ENCODE measurements around the gene MATN1. TPM values are rescaled to one million over a fixed set of nuclear protein-coding genes. Genes with fewer than 3 reads are reported as not detected.

The MATN1 gene
- total RNA-seq, 2 donors from 2014 or later: 2.1 to 3.7 TPM

DNA sequence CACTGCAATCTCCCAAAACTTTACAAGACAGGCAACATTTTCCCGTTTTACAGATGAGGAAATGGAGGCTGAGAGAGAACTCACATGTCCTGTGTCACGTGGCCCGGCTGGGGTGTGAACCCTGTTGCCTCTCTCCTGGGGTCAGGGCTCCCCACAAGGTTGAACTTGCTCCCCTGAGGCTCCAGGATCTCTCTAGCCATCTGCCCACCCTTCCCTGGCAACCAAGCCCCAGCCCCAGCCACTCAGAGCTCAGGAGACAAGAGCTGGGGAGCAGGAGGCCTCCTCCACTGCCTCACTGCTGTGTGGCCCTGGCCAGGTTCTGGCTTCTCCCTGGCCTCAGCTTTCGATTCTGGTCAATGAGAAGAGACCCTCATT is 22.4 kb upstream of the MATN1 start:
- peaks cover 91% of the 10 kb centered on the region for H3K4me1 Mint-ChIP-seq
- no peak for DNase-seq
- H3K9me3 ChIP-seq (ENCODE audit: control insufficient read depth, low read length, poor library complexity, severe bottlenecking): no peaks in the 10 kb centered on the region
- peaks cover 17% of the 10 kb centered on the region for H3K36me3 Mint-ChIP-seq (ENCODE audit: low read depth)
- peak overlapping the region; percentile 100 for H3K4me3 Mint-ChIP-seq
- no peaks in the 10 kb centered on the region for H3K27me3 Mint-ChIP-seq
- ATAC-seq: no peak
- H3K27ac Mint-ChIP-seq: peak overlapping the region; percentile 100

DNA sequence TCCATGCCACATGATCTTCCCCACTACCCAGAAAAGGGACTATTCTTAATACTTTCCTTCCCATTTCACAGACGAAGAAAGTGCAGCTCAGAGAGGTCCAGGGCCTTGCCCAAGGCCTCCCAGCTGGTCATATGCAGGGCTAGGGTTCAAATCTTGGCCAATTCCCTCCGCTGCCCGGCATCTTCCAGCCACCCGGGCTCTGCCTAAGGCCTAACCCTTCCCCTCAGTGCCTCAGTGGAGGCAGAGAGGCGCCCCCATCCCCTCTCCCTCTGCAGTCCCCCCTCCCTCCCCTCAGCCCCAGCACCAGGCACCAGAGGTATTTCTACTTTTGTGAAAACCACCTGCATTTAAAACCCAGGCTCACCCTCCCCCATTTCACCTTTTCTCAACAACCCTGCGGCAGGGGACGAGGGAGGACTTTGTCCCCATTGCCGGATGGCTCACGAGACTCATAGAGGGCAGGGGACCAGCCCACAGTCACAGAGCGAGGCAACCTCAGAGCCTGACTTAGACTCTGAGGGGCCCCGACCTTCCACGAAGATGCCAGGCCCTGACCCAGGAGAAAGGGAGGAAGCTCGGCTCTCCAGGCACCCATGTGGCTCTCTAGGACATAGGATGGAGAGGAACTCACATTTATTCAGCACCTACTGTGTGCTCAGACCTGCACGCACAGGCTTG is 21.9 kb upstream of the MATN1 start:
- DNase-seq: no peak
- Mint-ChIP-seq H3K27me3 (no peaks in the 10 kb centered on the region), H3K4me3 (peak overlapping the region; percentile 100), H3K36me3 (ENCODE audit: low read depth) (peaks cover 17% of the 10 kb centered on the region), H3K27ac (peak overlapping the region; percentile 100), H3K4me1 (peaks cover 90% of the 10 kb centered on the region)
- ATAC-seq: no peak
- H3K9me3 ChIP-seq (ENCODE audit: control insufficient read depth, low read length, poor library complexity, severe bottlenecking): no peaks in the 10 kb centered on the region

DNA sequence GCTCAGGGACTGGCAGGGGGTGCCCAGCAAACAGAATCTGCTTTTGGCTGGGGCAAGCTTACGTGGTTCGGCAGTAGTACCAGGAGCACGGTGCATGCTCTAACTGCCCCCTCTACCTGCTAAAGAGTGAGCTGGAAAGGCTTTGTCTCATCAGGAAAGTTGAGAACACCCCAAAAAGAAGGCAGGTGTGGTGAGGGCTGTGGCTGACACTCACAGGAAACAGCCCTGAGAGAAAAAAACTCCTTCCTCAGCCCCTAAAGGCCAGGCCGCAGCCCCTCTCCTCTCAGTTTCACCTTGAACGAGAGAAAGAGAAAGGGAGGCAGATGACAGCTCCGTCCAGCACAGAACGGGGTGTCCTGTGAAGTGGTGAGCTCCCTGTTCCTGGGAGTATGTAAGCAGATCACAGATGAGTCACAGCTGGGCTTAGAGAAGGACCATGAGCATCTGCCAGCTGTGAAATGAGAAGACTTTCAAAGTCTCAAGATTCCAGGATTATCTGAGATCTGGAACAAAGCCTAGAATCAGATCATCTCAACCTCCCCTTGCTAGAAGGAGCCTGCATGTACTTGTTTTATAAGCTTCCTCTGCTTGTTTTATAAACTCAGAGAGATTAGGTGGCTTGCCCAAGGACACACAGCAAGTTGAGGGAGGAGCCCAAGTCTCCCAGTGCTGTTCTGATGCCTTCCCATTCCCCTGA is 20.8 kb upstream of the MATN1 start:
- peak; percentile 33 for ATAC-seq
- peak overlapping the region; percentile 100 for H3K27ac Mint-ChIP-seq

DNA sequence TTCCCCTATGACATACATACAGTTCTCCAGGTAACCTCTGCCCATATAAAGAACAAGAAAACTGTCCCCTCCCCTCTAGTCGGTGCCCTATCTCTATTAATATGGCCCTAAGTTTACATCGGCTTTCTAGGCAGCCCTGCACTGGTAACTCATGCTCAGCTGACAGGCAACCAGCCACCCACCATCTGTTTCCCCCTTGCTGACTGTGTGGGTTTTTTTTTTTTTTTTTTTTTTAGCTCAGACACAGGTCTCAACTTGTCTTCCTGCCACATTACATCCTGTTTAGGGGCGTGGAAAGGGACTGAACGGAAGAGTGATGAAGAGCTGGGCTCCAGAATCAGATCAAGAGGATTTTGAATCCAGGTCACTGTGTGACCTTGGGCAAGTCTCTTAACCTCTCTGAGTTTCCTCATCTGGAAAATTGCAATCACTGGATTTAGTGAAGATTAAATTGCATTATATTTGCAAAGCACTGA is 20.2 kb upstream of the MATN1 start:
- Mint-ChIP-seq H3K27me3 (no peaks in the 10 kb centered on the region), H3K27ac (peak overlapping the region; percentile 100), H3K4me1 (peaks cover 82% of the 10 kb centered on the region), H3K36me3 (ENCODE audit: low read depth) (peaks cover 20% of the 10 kb centered on the region), H3K4me3 (peak overlapping the region; percentile 100)
- ATAC-seq (peak; percentile 87), DNase-seq (peak; percentile 49 to 70 (median 53))
- no peaks in the 10 kb centered on the region for H3K9me3 ChIP-seq (ENCODE audit: control insufficient read depth, low read length, poor library complexity, severe bottlenecking)

More for the DNA sequence above, 20.8 kb upstream of the MATN1 start:
- H3K27me3 Mint-ChIP-seq: no peaks in the 10 kb centered on the region
- peaks cover 17% of the 10 kb centered on the region for H3K36me3 Mint-ChIP-seq (ENCODE audit: low read depth)
- H3K4me1 Mint-ChIP-seq: peaks cover 86% of the 10 kb centered on the region
- H3K9me3 ChIP-seq (ENCODE audit: control insufficient read depth, low read length, poor library complexity, severe bottlenecking): no peaks in the 10 kb centered on the region
- H3K4me3 Mint-ChIP-seq: peak overlapping the region; percentile 100
- peak in 1 of 3 donors; percentile 38 for DNase-seq

DNA sequence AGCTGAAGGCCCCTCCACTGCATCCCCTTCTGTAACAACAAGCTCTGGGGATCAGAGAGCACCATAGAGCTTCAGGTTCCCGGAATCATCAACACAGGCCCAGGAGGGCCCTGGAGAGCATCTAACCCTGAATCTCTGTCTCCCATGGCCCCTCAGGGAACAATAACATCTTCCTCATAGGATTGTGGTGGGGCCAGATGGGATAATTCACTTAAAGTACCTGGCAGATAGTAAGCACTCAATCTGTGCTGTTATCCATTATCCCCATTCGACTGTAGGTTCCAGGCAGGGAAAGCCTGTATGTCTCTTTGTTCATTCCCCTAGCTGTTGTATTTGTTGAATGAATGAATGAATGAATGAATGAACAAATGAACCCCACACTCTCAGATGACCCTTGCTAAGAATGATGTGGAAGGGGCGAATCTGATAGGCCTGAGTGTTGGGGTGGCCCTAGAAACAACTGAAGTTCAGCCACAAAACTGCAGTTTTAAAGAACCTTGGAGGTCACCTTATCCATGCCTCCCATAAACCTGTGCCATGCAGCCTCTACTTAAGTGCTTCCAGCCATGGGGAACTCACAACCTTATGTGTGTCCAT is 19.7 kb upstream of the MATN1 start:
- no peak for ATAC-seq
- H3K4me3 Mint-ChIP-seq: peak overlapping the region; percentile 100
- H3K36me3 Mint-ChIP-seq (ENCODE audit: low read depth): peaks cover 24% of the 10 kb centered on the region

DNA sequence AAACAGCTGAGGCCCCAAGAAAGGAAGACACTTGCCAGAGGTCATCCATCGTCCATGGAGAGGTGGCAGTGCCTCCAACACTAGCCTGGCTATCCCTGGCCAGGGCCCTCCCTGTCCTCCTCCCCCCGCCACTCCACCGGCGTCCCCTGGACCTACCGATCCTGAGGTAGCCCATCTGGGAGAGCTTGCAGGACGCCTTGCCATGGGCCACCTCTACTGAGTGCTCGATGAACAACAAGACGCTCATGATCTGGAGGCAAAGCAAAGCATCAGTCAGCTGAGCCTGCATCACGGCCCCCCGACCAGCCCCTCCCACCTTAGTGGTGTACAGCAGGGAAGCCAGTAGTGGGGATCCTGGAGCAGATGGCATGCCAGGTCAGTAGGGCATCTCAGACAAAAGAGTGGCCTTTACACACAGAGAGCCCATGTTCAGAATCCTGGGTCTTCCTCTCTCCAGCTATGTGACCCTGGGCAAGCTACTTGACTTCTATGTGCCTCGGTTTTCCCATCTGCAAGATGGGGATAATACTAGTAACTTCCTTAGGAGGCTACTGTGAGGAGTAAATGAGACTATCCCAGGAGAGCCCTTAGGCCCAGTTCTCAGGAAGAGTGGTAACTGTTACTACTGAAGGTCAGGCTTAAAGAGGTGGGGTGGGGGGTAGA is 19.0 kb upstream of the MATN1 start:
- H3K27ac Mint-ChIP-seq: peak overlapping the region; percentile 100
- ATAC-seq (no peak), DNase-seq (no peak)
- peaks cover 21% of the 10 kb centered on the region for H3K36me3 Mint-ChIP-seq (ENCODE audit: low read depth)
- H3K4me1 Mint-ChIP-seq: peaks cover 77% of the 10 kb centered on the region
- H3K9me3 ChIP-seq (ENCODE audit: control insufficient read depth, low read length, poor library complexity, severe bottlenecking): no peaks in the 10 kb centered on the region
- H3K27me3 Mint-ChIP-seq: no peaks in the 10 kb centered on the region
- H3K4me3 Mint-ChIP-seq: peak overlapping the region; percentile 47

More for the DNA sequence above, 19.7 kb upstream of the MATN1 start:
- no peak for DNase-seq
- Mint-ChIP-seq H3K27ac (peak overlapping the region; percentile 100), H3K4me1 (peaks cover 80% of the 10 kb centered on the region), H3K27me3 (no peaks in the 10 kb centered on the region)
- H3K9me3 ChIP-seq (ENCODE audit: control insufficient read depth, low read length, poor library complexity, severe bottlenecking): no peaks in the 10 kb centered on the region

DNA sequence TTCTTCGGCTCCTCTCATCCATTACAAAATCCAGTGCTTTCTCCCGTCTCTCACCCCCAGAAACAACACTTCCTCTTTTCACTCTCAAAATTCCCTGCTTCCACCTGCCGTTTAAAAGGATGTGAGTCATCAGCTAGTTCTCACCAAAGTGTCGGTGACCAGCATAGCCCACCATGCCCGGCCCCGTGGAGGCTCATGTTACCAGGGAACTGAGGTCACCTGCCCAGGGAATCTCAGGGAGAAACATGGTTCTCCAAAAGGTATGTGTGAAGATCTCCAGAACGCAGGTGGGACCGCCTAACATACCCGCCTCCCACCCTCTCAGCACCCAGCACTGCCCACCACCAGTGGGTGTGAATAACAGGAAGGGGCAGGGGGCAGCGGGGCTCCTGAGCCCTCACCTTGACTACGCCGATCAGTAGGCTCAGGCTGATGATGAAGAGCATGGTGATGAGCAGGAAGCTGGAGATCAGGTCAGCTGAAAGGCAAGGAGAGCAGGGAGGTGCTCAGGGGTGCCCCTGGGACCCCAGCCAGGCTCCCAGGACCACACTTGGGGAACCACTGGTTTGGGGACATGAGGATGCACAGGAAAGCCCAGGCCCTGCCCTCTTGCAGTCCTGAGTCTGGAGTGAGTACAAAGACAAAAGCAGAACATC is 18.0 kb upstream of the MATN1 start:
- Mint-ChIP-seq H3K4me1 (peaks cover 66% of the 10 kb centered on the region), H3K27ac (peak overlapping the region; percentile 100), H3K4me3 (peak overlapping the region; percentile 82), H3K27me3 (no peaks in the 10 kb centered on the region), H3K36me3 (ENCODE audit: low read depth) (peaks cover 18% of the 10 kb centered on the region)
- H3K9me3 ChIP-seq (ENCODE audit: control insufficient read depth, low read length, poor library complexity, severe bottlenecking): no peaks in the 10 kb centered on the region
- no peak for DNase-seq
- ATAC-seq: no peak

DNA sequence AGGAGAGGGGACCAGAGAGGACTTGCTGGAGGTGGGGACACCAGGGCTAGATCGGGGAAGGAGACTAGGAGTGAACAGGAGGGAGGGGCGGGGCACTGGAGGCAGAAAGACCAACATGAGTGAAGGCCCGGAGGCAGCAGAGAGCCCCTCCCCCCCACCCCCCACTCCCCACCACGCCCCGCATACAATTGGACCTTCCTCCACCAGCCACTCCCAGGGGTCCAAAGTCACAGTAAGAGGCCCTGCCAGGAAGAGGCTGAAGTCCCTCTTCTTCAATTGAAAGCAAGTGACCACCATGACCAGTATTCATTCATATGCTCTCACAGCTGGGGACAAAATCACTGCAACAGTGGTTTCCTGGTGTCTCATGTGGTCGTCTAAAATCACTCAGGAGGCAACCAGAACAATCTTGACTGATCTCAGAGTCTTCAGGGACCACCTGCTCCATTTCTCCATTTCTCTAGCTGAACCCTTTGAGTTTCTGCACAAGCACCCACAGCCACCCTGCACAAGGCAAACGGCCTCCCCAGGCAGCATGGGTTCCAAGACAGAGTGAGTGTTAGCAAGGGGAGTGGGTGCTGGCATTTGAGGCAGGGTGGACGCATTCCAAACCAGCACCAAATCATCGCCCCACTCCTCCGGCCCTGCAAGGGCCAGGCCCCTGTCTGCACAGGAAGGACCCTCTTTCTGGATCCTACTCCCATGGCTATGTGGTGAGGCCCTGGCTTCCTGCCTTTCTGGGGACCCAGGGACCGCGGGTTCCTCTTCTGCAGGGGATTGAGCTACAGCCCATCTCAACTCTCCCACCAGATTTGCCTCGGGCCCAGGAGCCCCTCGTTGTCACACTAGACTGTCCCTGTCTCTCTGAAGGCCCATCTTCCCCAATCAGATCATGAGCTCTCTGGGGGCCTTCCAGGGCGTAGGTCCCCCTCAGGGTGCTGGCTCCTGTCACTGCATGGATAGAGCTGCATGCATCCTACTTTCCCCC is 17.2 kb upstream of the MATN1 start:
- H3K4me3 Mint-ChIP-seq: peak overlapping the region; percentile 82
- peaks cover 21% of the 10 kb centered on the region for H3K36me3 Mint-ChIP-seq (ENCODE audit: low read depth)
- DNase-seq: no peak
- H3K9me3 ChIP-seq (ENCODE audit: control insufficient read depth, low read length, poor library complexity, severe bottlenecking): no peaks in the 10 kb centered on the region
- peak overlapping the region; percentile 100 for H3K27ac Mint-ChIP-seq
- no peaks in the 10 kb centered on the region for H3K27me3 Mint-ChIP-seq
- ATAC-seq: no peak
- H3K4me1 Mint-ChIP-seq: peaks cover 62% of the 10 kb centered on the region

DNA sequence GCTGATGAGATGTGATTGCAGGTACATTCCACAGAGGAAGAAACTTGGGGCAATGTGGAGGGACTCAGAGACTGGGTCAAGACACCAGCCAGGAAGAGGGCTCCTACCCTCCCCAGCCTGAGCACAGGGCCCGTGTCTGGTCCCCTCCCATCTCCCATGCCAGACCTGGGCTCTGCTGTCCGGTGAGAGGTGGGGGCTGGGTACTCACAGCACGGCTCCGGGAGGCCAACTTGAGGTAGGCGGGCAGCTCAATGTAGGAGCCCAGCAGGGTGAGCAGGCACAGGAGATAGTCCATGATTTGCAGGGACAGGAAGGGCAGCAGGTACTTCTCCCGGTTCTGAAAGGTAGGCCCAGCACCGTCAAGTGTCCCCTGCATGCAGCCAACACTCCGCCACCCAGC is 16.2 kb upstream of the MATN1 start:
- no peak for DNase-seq
- Mint-ChIP-seq H3K27ac (peak overlapping the region; percentile 83), H3K4me3 (no peak overlapping the region), H3K4me1 (peaks cover 56% of the 10 kb centered on the region), H3K27me3 (no peaks in the 10 kb centered on the region), H3K36me3 (ENCODE audit: low read depth) (peaks cover 21% of the 10 kb centered on the region)
- no peaks in the 10 kb centered on the region for H3K9me3 ChIP-seq (ENCODE audit: control insufficient read depth, low read length, poor library complexity, severe bottlenecking)
- no peak for ATAC-seq

DNA sequence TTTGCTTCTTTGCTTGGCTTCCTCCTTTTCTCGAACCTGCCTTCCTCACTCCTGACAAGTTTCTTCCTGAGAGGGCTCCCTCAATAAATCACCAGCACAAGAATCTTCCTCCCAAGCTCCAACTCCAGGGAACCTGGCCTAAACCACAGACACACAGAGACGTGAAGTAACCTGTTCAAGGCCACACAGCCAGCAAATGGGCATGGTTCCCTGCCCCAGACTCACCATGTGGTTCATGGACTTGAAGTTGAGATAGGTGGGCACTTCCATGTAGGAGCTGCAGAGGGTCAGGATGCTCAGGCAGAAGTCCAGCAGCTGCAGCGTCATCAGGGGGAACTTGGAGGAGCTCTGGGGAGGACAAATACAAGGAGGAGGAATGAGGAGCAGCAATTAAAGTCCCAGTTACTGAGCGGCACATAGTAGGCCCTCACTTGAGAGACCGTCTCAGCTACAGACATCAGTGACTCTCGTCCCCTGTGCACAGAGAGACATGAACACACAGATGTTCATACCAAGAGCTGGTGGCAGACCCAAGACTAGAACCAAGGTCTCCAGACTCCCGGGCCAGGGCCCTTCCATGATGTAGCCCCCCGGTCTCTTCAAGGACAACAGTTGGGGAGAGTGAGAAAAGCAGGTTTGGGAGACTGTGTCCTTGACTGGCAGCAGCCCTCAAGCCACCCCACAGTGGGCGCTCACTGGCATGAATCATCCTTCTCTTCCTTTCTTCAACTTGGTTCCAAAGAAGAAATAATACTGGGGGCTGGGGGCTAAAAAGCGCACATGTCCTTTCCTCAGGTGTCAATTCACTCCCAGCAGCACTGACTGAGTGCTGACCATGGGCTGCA is 15.6 kb upstream of the MATN1 start:
- Mint-ChIP-seq H3K27ac (peak overlapping the region; percentile 83), H3K4me3 (no peak overlapping the region), H3K36me3 (ENCODE audit: low read depth) (peaks cover 21% of the 10 kb centered on the region), H3K27me3 (no peaks in the 10 kb centered on the region), H3K4me1 (peaks cover 50% of the 10 kb centered on the region)
- ATAC-seq (no peak), DNase-seq (no peak)
- no peaks in the 10 kb centered on the region for H3K9me3 ChIP-seq (ENCODE audit: control insufficient read depth, low read length, poor library complexity, severe bottlenecking)

DNA sequence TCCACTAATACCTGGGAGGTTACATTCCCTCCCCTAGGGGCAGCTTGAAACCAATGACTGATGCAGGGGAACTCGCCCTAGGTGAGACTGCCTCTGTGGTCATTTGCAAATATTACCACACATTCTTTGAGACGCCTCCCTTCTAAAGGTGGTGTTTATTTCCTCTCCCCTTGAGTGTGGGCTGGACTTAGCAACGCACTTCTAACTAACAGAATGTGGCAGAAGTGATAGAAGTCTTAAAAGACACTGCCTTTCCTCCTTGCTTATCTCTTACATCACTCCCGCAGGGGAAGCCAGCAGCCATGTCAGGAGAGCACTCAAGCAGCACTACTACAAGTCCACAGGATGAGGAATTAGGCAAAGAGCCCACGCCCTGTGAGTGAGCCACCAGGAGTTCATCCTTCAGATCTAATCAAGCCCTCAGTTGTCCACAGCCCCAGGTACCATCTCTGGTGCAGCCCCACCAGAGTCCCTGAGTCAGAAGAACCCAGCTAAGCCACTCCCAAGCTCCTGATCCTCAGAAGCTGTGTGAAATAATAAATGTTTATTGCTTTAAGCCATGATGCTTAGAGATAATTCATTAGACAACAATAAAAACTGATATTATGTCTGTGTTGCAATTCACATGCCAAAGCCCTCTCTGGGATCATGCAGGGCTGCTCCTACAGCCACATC is 14.8 kb upstream of the MATN1 start:
- ATAC-seq (no peak), DNase-seq (no peak)
- Mint-ChIP-seq H3K27ac (peak overlapping the region; percentile 83), H3K36me3 (ENCODE audit: low read depth) (peaks cover 21% of the 10 kb centered on the region), H3K4me3 (no peak overlapping the region), H3K27me3 (no peaks in the 10 kb centered on the region), H3K4me1 (peaks cover 43% of the 10 kb centered on the region)
- no peaks in the 10 kb centered on the region for H3K9me3 ChIP-seq (ENCODE audit: control insufficient read depth, low read length, poor library complexity, severe bottlenecking)
